DND-41 (cell line): ENCODE data around the gene LCN2.

Experiments used
- ATAC-seq: fragments of 200-7000 bp; cut with Tn5 transposase; 3 replicates; pipeline ENCODE4 v1.9.1; 2021; ENCODE audit warnings: low read depth; ENCODE audit not compliant: insufficient read depth
- DNase-seq: peaks from one replicate; pipeline ENCODE4 v3.0.0-alpha.2; 2020
- H2AFZ ChIP-seq: 2 replicates; pipeline ENCODE4 v1.6.0; 2012; ENCODE audit warnings: low read depth, low read length
- H3K27ac ChIP-seq: 2 replicates; pipeline ENCODE4 v1.5.1; 2012; ENCODE audit warnings: low read length, inconsistent platforms
- H3K27me3 ChIP-seq: fragments of 200-600 bp; sonication (generic); 2 replicates; pipeline ENCODE4 v1.6.0; 2012; ENCODE audit warnings: low read length, mild to moderate bottlenecking, inconsistent platforms; ENCODE audit not compliant: insufficient read depth, poor library complexity
- H3K36me3 ChIP-seq: 2 replicates; pipeline ENCODE4 v1.5.1; 2012; ENCODE audit warnings: low read length, inconsistent platforms; ENCODE audit not compliant: insufficient read depth
- H3K4me1 ChIP-seq: 2 replicates; pipeline ENCODE4 v1.5.1; 2012; ENCODE audit warnings: mild to moderate bottlenecking, low read length; ENCODE audit not compliant: insufficient read depth
- H3K4me2 ChIP-seq: 2 replicates; pipeline ENCODE4 v1.6.0; 2012; ENCODE audit warnings: mild to moderate bottlenecking, moderate library complexity, low read length, inconsistent platforms; ENCODE audit not compliant: insufficient read depth
- H3K4me3 ChIP-seq, 2 experiments: fragments of 200-600 bp in 1 of 2; shearing (Covaris generic) in 1 of 2; 2 replicates each; pipeline ENCODE4 v1.5.1; 2012 to 2016; ENCODE audit warnings: inconsistent platforms in 2 of 2, low read length in 2 of 2, mild to moderate bottlenecking in 2 of 2, low read depth in 1 of 2, moderate library complexity in 1 of 2
- H3K79me2 ChIP-seq: 2 replicates; pipeline ENCODE4 v1.6.0; 2012; ENCODE audit warnings: low read length, inconsistent platforms; ENCODE audit not compliant: insufficient read depth
- H3K9ac ChIP-seq: 2 replicates; pipeline ENCODE4 v1.6.0; 2012; ENCODE audit warnings: low read depth, mild to moderate bottlenecking, inconsistent platforms, low read length, moderate library complexity
- H3K9me3 ChIP-seq: 2 replicates; pipeline ENCODE4 v1.5.1; 2012; ENCODE audit warnings: low read length, moderate library complexity, mild to moderate bottlenecking, inconsistent platforms; ENCODE audit not compliant: insufficient read depth, severe bottlenecking
- H4K20me1 ChIP-seq: 2 replicates; pipeline ENCODE4 v1.6.0; 2012; ENCODE audit warnings: low read length; ENCODE audit not compliant: insufficient read depth
- EZH2 ChIP-seq: IDR thresholded peaks from 3 replicates; pipeline ENCODE4 v1.6.1; 2012; ENCODE audit warnings: borderline replicate concordance, low read depth, mild to moderate bottlenecking, moderate library complexity, low read length, inconsistent platforms; ENCODE audit not compliant: severe bottlenecking
- TF ChIP-seq, protein P1 (sequence below): IDR thresholded peaks from 2 replicates; pipeline ENCODE4 v1.5.1; 2012; ENCODE audit warnings: borderline replicate concordance, low read length, moderate library complexity, mild to moderate bottlenecking; ENCODE audit not compliant: poor library complexity, severe bottlenecking; ENCODE audit errors: extremely low read depth

LCN2 gene

DNA sequence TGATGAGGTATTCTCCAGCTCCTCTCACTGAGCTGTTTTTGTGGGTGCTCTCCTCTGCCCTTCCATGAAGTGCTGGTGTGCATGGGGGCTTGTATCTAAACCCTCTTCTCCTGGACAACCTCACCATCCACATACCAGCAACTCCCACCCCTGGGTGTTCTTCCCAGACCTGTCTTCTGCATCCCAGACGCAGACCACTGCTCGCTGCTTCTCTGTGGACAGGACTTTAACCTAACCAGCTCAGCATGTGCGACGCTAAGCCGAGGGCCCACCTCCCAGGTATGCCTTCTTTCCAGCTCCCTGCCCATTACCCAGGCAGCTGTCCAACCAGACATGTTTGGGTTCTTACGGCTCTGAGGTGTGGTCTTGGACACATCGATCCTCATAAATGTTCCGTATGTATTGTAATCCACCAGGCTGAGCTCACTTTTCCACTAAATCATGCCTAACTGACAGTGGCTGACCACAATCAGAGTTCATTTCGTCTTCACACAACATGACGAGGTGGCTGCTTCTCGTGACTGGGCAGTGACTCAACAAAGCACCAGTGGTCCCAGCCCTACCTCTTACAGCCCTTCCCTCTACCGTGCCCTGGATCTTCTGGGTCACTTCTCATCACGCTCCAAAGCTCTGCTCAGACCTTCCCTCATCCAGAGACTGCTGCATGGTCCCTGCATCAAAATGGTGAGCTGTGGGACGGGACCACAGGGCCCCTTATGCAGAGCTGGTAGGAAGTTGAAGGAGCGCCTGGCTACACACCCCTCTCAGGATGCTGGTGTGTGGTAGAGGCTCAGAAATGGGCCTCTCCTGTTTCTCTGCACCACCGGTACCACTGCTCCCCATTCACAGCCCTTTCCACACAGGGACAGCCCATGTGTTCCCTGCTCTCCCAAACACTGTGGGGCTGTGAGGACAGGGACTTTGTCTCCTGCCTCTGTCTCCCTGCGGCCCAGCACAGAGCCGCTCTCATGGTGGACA, 12.1 kb upstream of the LCN2 start:
- no peaks in the 10 kb centered on the region for H3K36me3 ChIP-seq
- no peaks in the 10 kb centered on the region for H4K20me1 ChIP-seq
- H3K9me3 ChIP-seq = no peaks in the 10 kb centered on the region
- no peak overlapping the region for H3K4me2 ChIP-seq
- no peak overlapping the region for H2AFZ ChIP-seq
- H3K27ac ChIP-seq = no peak overlapping the region
- no peak for DNase-seq
- H3K4me3 ChIP-seq = no peak overlapping the region
- TF ChIP-seq EZH2 = no peak
- TF ChIP-seq, protein P1, sequence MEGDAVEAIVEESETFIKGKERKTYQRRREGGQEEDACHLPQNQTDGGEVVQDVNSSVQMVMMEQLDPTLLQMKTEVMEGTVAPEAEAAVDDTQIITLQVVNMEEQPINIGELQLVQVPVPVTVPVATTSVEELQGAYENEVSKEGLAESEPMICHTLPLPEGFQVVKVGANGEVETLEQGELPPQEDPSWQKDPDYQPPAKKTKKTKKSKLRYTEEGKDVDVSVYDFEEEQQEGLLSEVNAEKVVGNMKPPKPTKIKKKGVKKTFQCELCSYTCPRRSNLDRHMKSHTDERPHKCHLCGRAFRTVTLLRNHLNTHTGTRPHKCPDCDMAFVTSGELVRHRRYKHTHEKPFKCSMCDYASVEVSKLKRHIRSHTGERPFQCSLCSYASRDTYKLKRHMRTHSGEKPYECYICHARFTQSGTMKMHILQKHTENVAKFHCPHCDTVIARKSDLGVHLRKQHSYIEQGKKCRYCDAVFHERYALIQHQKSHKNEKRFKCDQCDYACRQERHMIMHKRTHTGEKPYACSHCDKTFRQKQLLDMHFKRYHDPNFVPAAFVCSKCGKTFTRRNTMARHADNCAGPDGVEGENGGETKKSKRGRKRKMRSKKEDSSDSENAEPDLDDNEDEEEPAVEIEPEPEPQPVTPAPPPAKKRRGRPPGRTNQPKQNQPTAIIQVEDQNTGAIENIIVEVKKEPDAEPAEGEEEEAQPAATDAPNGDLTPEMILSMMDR = no peak
- H3K9ac ChIP-seq = no peak overlapping the region
- peaks cover 3% of the 10 kb centered on the region; the same call in 1 of the 2 replicates for H3K4me1 ChIP-seq
- H3K79me2 ChIP-seq = no peaks in the 10 kb centered on the region
- no peaks in the 10 kb centered on the region for H3K27me3 ChIP-seq
- ATAC-seq = no peak

DNA sequence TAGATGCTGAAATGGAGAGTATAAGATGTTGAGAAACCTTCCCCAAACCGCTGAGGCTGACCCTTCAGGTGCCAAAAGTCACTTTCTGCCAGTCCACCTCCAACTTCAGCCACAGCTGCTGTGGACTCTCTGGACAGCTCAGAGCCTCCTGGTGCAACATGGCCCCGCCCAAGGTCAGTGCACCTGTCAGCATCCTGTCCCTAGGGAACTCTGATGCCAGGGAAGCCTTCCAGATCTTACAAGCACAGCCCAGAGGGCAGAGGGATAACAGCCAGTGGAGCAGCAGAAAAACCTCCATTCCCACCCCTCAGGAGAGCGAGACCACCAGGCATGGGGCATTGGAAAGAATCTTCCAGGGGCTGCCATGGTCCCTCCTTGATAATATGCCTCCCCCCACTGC, 11.3 kb upstream of the LCN2 start:
- no peak for TF ChIP-seq EZH2
- TF ChIP-seq, protein P1 = no peak
- Histone ChIP-seq H3K4me2 (no peak overlapping the region), H3K27ac (no peak overlapping the region), H3K79me2 (no peaks in the 10 kb centered on the region), H3K9me3 (no peaks in the 10 kb centered on the region), H2AFZ (no peak overlapping the region), H4K20me1 (no peaks in the 10 kb centered on the region), H3K9ac (no peak overlapping the region), H3K27me3 (no peaks in the 10 kb centered on the region), H3K36me3 (no peaks in the 10 kb centered on the region), H3K4me1 (peaks cover 4% of the 10 kb centered on the region; the same call in 1 of the 2 replicates), H3K4me3 (no peak overlapping the region)
- no peak for ATAC-seq
- no peak for DNase-seq

DNA sequence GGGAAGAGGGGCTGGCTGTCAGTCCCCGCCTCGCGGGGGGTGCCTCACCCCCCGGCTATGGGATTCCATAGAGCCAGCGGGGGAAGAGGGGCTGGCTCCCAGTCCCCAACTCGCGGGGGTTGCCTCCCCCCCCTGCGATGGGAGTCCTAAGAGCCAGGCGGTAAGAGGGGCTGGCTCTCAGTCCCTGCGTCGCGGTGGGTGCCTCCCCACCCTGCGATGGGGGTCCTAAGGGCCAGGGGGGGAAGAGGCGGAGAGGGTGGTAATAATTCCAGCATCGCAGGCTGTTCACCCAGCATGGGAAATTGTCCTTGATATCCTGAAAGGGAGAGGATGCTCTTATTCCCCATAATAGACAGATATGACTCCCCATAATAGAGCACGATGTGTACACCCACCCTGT, 9.6 kb upstream of the LCN2 start:
- Histone ChIP-seq H3K27me3 (no peaks in the 10 kb centered on the region), H3K4me3 (no peak overlapping the region), H3K9me3 (no peaks in the 10 kb centered on the region)

More for the DNA sequence above, 9.6 kb upstream of the LCN2 start:
- no peaks in the 10 kb centered on the region for H4K20me1 ChIP-seq
- ATAC-seq (no peak), DNase-seq (no peak)
- no peak overlapping the region for H2AFZ ChIP-seq
- H3K4me2 ChIP-seq = no peak overlapping the region
- no peak for TF ChIP-seq EZH2
- TF ChIP-seq, protein P1 = no peak
- H3K4me1 ChIP-seq = peaks cover 4% of the 10 kb centered on the region; the same call in 1 of the 2 replicates
- H3K79me2 ChIP-seq = no peaks in the 10 kb centered on the region
- no peak overlapping the region for H3K9ac ChIP-seq
- H3K36me3 ChIP-seq = no peaks in the 10 kb centered on the region
- H3K27ac ChIP-seq = no peak overlapping the region
